Measurements from ENCODE around the gene KLHL17. TPM values are rescaled to one million over a fixed set of nuclear protein-coding genes. Genes with fewer than 3 reads are reported as not detected.

The KLHL17 gene
- total RNA-seq, 1 experiment from 2014 or later = 41.4 TPM

DNA sequence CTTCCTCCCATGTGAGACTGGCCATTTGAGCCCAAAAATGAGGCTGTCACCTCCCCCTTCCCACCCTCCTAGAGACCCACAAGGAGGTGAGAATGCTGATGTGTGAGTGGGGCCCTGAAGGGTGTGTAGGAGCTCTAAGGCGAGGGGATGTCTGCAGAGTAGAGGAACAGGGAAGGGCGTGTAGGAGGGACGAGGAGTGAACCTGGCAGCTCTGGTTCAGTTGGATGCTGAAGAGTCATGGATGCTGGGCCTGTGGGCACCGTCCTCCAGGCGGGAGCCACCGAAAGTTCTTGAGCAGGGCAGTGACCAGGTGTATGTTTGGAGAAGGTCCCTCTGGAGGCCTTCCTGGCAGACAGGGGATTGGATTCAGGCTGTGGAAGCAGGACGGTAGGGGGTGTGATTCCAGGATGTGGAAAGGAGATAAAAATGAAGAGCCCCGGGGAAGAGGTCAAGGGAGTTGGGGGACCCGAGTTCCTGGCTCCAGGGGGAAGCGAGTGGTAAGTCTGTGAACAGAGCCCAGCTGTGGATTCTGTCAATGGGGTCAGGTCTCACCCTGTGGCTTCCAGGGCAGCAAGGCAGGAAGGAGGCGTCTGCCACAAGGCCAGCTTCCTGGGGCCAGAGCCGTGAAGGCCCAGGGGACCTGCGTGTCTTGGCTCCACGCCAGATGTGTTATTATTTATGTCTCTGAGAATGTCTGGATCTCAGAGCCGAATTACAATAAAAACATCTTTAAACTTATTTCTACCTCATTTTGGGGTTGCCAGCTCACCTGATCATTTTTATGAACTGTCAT is 28.8 kb upstream of the KLHL17 start:
- Histone ChIP-seq H4K91ac (ENCODE audit: insufficient read length, low read depth, low read length) (no peak overlapping the region), H3K23me2 (ENCODE audit: insufficient read length, low read depth, low read length, poor library complexity, severe bottlenecking) (no peaks in the 10 kb centered on the region), H3K4ac (ENCODE audit: low read depth, low read length) (no peak overlapping the region), H2BK15ac (ENCODE audit: low read depth, low read length) (no peak overlapping the region), H2BK5ac (ENCODE audit: insufficient read length, low read length) (no peak overlapping the region), H3K23ac (ENCODE audit: insufficient read length, low read depth, low read length) (no peak overlapping the region), H3K14ac (ENCODE audit: insufficient read depth, low read length) (no peak overlapping the region; the same call in 1 of the 2 replicates), H4K20me1 (ENCODE audit: control insufficient read depth, insufficient read depth, insufficient read length) (peaks cover 5% of the 10 kb centered on the region), H3K9ac (ENCODE audit: extremely low read depth, insufficient read length, low read length) (no peak overlapping the region), H4K5ac (ENCODE audit: insufficient read length, low read depth, low read length) (no peak overlapping the region), H3K4me1 (ENCODE audit: insufficient read depth, low read length) (no peaks in the 10 kb centered on the region), H3K79me1 (ENCODE audit: insufficient read depth, low read depth, low read length, poor library complexity, severe bottlenecking) (no peaks in the 10 kb centered on the region), H3K9me3 (ENCODE audit: control insufficient read depth, low read depth, low read length) (no peaks in the 10 kb centered on the region), H2AFZ (ENCODE audit: low read length) (no peak overlapping the region), H4K8ac (replicated peaks; ENCODE audit: insufficient read length, low read depth, low read length) (no peak overlapping the region), H3K27ac (ENCODE audit: insufficient read length, low read depth, low read length) (no peak overlapping the region), H3K4me2 (ENCODE audit: insufficient read depth, insufficient read length, low read length) (no peak overlapping the region), H3K18ac (ENCODE audit: insufficient read length, low read depth, low read length) (no peak overlapping the region), H3K79me2 (ENCODE audit: insufficient read depth, low read length) (no peaks in the 10 kb centered on the region), H3T11ph (ENCODE audit: low read length) (no peak overlapping the region), H2BK12ac (ENCODE audit: insufficient read length, low read depth, low read length) (no peak overlapping the region), H3K56ac (ENCODE audit: insufficient read length, low read depth, low read length) (no peak overlapping the region), H2BK20ac (ENCODE audit: low read depth, low read length, poor library complexity, severe bottlenecking) (no peak overlapping the region), H2BK120ac (ENCODE audit: low read depth, low read length, poor library complexity, severe bottlenecking) (no peak overlapping the region), H2AK5ac (ENCODE audit: insufficient read length, low read length) (no peak overlapping the region), H3K27me3 (ENCODE audit: insufficient read depth, low read length) (peaks cover 67% of the 10 kb centered on the region)
- H3K27ac Mint-ChIP-seq = no peak overlapping the region
- no peak overlapping the region for H3K4me3 Mint-ChIP-seq
- peaks cover 0 to 2% of the 10 kb centered on the region in 2 experiments; a peak in 1 of 5 replicates for H3K9me3 Mint-ChIP-seq
- H3K4me1 Mint-ChIP-seq = peaks cover 9 to 32% of the 10 kb centered on the region in 2 experiments
- no CpG with 5 or more reads among the region's 15 CpGs for WGBS (ENCODE audit: extremely low coverage, insufficient read length, low lambda C conversion rate)
- H3K27me3 Mint-ChIP-seq (ENCODE audit: low read depth) = peaks cover 89% of the 10 kb centered on the region
- peaks cover 0 to 3% (median 2%) of the 10 kb centered on the region in 3 experiments; a peak in 2 of 7 replicates for H3K36me3 Mint-ChIP-seq (ENCODE audit: insufficient read depth in 1 of 3, low read depth in 3 of 3)
- DNase-seq = no peak
- TF ChIP-seq, protein P1, sequence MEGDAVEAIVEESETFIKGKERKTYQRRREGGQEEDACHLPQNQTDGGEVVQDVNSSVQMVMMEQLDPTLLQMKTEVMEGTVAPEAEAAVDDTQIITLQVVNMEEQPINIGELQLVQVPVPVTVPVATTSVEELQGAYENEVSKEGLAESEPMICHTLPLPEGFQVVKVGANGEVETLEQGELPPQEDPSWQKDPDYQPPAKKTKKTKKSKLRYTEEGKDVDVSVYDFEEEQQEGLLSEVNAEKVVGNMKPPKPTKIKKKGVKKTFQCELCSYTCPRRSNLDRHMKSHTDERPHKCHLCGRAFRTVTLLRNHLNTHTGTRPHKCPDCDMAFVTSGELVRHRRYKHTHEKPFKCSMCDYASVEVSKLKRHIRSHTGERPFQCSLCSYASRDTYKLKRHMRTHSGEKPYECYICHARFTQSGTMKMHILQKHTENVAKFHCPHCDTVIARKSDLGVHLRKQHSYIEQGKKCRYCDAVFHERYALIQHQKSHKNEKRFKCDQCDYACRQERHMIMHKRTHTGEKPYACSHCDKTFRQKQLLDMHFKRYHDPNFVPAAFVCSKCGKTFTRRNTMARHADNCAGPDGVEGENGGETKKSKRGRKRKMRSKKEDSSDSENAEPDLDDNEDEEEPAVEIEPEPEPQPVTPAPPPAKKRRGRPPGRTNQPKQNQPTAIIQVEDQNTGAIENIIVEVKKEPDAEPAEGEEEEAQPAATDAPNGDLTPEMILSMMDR (conservative IDR thresholded peaks at IDR 0.05) = no peak

Measured in H9 (cell line).